HTR-8/SVneo (cell line): ENCODE data around the gene MARCHF3.
"Not testable (repeated sequence)": the region's sequence is repeated elsewhere in the genome, so short reads cannot be mapped to it uniquely, and the experiment has no call there.

Source experiments
- DNase-seq: peaks from one replicate; pipeline ENCODE4 v3.0.0; 2011; ENCODE audit warnings: low spot score, mixed read lengths; ENCODE audit not compliant: insufficient read length
- FAIRE-seq: peaks from 2 replicates; lab custom pipeline; 2011; peaks lifted over from hg19 to GRCh38; lab: Jason Lieb, UNC

Gene MARCHF3

GRCh38 chr5:127053049-127053448, 22.7 kb upstream of the MARCHF3 start:
- no peak for FAIRE-seq
- no peak for DNase-seq

DNA sequence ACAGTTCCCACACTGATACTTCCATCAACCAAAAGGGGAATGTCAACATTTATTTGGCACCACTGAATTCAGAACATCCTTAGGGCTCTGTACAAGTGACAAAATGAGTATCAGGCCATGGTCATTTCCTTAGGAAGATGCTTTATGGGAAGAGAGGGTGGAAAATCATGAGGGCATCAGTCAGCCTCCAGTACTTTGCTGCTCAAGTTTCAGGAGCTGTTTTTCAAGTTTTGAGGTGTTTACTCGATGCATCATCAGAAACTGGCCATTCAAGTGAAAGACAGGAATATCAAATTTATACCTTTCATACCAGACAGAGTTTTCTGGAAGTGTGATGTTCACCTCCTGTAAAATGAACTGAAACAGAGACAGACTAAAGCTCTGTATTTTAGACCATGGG, 21.2 kb upstream of the MARCHF3 start:
- FAIRE-seq = no peak
- no peak for DNase-seq

GRCh38 chr5:127046343-127047072, 16.1 kb upstream of the MARCHF3 start:
- FAIRE-seq = no peak
- no peak for DNase-seq

GRCh38 chr5:127042593-127042992, 12.2 kb upstream of the MARCHF3 start:
- FAIRE-seq (no peak), DNase-seq (no peak)

GRCh38 chr5:127041571-127041970, 11.2 kb upstream of the MARCHF3 start:
- FAIRE-seq (no peak), DNase-seq (no peak)

- DNase-seq (no peak), FAIRE-seq (no peak)
These were observed 10.6 kb upstream of the MARCHF3 start for GRCh38 chr5:127040796-127041520.

DNA sequence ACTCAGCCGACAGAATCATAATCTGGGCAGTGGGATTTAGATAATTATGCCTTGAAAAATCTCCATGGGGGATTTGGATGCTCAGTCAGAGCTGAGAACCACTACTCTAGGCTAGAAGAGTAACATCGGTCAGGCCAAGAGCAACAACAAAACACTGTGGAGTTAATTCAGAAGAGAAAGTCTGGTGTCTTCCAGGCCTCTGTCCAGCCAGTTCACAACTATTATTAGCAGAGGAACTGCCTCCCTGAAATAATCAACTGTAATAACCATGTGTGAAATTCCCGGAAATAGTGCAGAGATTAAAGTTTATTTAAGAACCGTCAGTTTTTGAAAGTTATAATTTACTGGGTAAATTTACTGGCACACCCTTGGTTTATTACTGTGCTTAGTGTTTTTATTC, 8.2 kb upstream of the MARCHF3 start:
- DNase-seq = no peak

GRCh38 chr5:127031863-127032232, 1.5 kb upstream of the MARCHF3 start:
- FAIRE-seq = no peak
- DNase-seq = peak; percentile 5

More for the DNA sequence above, 8.2 kb upstream of the MARCHF3 start:
- FAIRE-seq = no peak

DNA sequence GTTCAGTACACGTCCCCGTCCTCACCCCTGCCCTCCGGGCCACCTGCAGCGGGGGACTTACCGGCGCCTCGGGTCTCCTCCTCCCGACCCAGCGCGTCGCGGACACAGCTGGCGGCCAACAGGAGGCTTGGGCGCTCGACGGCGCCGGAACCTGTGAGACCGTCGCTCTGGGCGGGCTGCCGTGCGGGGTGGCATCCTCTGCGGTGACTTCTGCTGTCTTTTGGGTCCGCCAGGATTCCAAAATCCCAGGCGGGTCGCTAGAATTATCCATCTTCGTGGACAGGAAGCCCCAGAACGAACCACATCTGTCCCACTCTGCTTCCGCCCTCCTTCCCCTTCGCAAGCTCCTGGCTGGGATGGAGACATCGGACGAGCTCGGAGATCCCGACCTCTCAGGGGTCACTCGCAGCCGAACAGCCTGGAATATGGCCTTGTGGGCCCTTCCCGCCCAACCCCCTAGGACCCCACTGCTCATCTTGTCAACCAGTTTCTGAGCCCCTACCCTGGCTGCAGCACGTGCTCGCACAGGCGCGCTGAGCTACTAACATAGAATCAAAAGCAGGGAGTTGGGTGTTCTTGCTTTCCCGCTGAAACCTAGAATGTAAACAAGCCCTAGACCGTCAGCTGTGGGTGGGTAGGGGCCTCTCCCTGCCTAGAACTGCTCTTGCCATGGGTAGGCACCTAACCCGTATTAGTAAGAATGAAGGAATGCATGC, 947 bp upstream of the MARCHF3 start:
- DNase-seq (peak; percentile 3), FAIRE-seq (no peak)

GRCh38 chr5:127029581-127030258, 638 bp downstream of the MARCHF3 start:
- FAIRE-seq (no peak), DNase-seq (peak; percentile 61)

- DNase-seq (no peak), FAIRE-seq (no peak)
These were observed 1.4 kb downstream of the MARCHF3 start for GRCh38 chr5:127028822-127029457.

DNA sequence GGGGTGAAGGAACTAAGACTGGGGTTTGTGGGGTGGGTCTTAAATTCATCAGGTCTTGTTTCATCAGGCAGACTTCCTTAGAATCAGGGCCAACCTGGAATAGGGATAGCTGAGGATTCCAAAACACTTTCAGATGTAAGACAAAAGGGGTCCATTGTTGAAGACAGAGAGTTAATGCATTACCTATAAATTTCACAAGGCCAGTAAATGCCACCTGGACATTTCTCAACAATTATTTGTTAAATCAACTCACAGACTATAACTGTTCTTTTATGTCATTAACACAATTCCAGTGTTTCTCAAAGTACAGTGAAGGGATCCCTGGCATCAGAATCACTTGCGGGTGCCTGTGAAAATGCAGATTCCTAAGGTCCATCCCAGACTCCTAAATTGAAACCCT, 2.8 kb downstream of the MARCHF3 start:
- DNase-seq = no peak
- FAIRE-seq = no peak

DNA sequence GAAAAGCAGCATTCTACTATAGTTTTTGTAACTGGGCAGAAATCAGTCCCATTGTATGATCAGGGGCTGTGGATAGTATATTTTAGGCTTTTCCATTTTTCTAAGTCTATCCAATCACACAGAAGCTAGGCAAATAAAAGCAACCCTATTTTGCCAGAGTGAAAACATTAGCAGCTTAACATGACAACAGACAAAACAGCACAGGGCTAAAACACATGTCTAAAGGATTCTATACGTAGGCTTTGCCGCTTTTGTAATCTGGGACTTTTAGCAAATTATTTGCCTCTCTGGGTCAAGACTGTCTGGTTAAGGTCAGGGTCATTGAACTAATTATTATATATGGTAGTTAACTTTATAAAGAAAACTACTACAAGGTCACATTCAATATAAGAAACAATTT, 4.2 kb downstream of the MARCHF3 start:
- no peak for FAIRE-seq
- no peak for DNase-seq

- DNase-seq = no peak
- no peak for FAIRE-seq
These were observed 4.9 kb downstream of the MARCHF3 start for GRCh38 chr5:127025467-127025866.

GRCh38 chr5:127024821-127025220, 5.5 kb downstream of the MARCHF3 start:
- DNase-seq (no peak), FAIRE-seq (no peak)

GRCh38 chr5:127023552-127024191, 6.7 kb downstream of the MARCHF3 start:
- DNase-seq, FAIRE-seq: not testable (repeated sequence)

- DNase-seq = no peak
- no peak for FAIRE-seq
These were observed 7.5 kb downstream of the MARCHF3 start for GRCh38 chr5:127022846-127023245.

- FAIRE-seq (no peak), DNase-seq (no peak)
These were observed 10.4 kb downstream of the MARCHF3 start for GRCh38 chr5:127019928-127020327.

GRCh38 chr5:127016722-127017121, 13.6 kb downstream of the MARCHF3 start:
- not testable (repeated sequence) for FAIRE-seq, DNase-seq

GRCh38 chr5:127015716-127016115, 14.6 kb downstream of the MARCHF3 start:
- DNase-seq = no peak
- FAIRE-seq = no peak
